Astrocyte (in vitro differentiated cells and primary cell): ENCODE measurements around the gene DNAH17.

Experiments used
- EZH2 ChIP-seq: IDR thresholded peaks from 2 replicates; pipeline ENCODE4 v1.6.1; 2012; ENCODE audit warnings: mild to moderate bottlenecking, low read length, inconsistent platforms; ENCODE audit not compliant: insufficient read depth
- TF ChIP-seq, protein P1 (sequence below): IDR thresholded peaks from 2 replicates; pipeline ENCODE4 v1.5.1; 2011; ENCODE audit warnings: low read depth, mild to moderate bottlenecking, inconsistent platforms, low read length, moderate library complexity; ENCODE audit not compliant: insufficient read depth

GRCh38 chr17:78466786-78467715, 110.1 kb downstream of the DNAH17 start:
- no peak for TF ChIP-seq EZH2
- TF ChIP-seq, protein P1, sequence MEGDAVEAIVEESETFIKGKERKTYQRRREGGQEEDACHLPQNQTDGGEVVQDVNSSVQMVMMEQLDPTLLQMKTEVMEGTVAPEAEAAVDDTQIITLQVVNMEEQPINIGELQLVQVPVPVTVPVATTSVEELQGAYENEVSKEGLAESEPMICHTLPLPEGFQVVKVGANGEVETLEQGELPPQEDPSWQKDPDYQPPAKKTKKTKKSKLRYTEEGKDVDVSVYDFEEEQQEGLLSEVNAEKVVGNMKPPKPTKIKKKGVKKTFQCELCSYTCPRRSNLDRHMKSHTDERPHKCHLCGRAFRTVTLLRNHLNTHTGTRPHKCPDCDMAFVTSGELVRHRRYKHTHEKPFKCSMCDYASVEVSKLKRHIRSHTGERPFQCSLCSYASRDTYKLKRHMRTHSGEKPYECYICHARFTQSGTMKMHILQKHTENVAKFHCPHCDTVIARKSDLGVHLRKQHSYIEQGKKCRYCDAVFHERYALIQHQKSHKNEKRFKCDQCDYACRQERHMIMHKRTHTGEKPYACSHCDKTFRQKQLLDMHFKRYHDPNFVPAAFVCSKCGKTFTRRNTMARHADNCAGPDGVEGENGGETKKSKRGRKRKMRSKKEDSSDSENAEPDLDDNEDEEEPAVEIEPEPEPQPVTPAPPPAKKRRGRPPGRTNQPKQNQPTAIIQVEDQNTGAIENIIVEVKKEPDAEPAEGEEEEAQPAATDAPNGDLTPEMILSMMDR, result no peak
